Sigmoid colon (tissue), 7 donors: ENCODE results near the gene MRPS12. TPM values are rescaled to one million over a fixed set of nuclear protein-coding genes. Genes with fewer than 3 reads are reported as not detected.
"Not testable (repeated sequence)": the region's sequence is repeated elsewhere in the genome, so short reads cannot be mapped to it uniquely, and the experiment has no call there.

Experiments
- DNase-seq: peaks from one replicate; pipeline ENCODE4 v3.0.0-alpha.2; 2019
- H3K27ac ChIP-seq, 4 donors: fragments of 200-600 bp; sonication (generic); one replicate each; pipeline ENCODE4 v1.5.1; 2016 to 2019; ENCODE audit warnings: mild to moderate bottlenecking in 1 of 4
- H3K27me3 ChIP-seq, 3 donors: fragments of 200-600 bp; sonication (generic); one replicate each; pipeline ENCODE4 v1.5.1; 2019; ENCODE audit warnings: mild to moderate bottlenecking in 1 of 3
- H3K36me3 ChIP-seq, 4 donors: fragments of 200-600 bp; sonication (generic); one replicate each; pipeline ENCODE4 v1.5.1; 2016 to 2019
- H3K4me1 ChIP-seq, 4 donors: fragments of 200-600 bp; sonication (generic); one replicate each; pipeline ENCODE4 v1.5.1; 2017 to 2019
- H3K4me3 ChIP-seq, 4 donors: fragments of 200-600 bp; sonication (generic); one replicate each; pipeline ENCODE4 v1.5.1; 2017 to 2019; ENCODE audit warnings: mild to moderate bottlenecking in 2 of 4, moderate library complexity in 1 of 4
- H3K9me3 ChIP-seq, 4 donors: fragments of 200-600 bp in 3 of 4; sonication (generic) in 3 of 4; one replicate each; pipeline versions ENCODE4 v1.5.1 to v1.6.1; 2013 to 2019
- EP300 ChIP-seq, 4 donors: sonication (generic); formaldehyde crosslinking; IDR thresholded peaks; one replicate each; pipeline ENCODE4 v1.6.1; 2017; ENCODE audit warnings: antibody characterized with exemption in 4 of 4
- POLR2A ChIP-seq, 2 donors: fragments of 450-650 bp; IDR thresholded peaks; one replicate each; pipeline ENCODE4 v1.6.1; 2016; ENCODE audit warnings: antibody characterized with exemption in 2 of 2, mild to moderate bottlenecking in 2 of 2, moderate library complexity in 2 of 2
- POLR2AphosphoS5 ChIP-seq, 4 donors: sonication (generic); formaldehyde crosslinking; IDR thresholded peaks; one replicate each; pipeline ENCODE4 v1.6.1; 2017; ENCODE audit warnings: antibody characterized with exemption in 4 of 4
- WGBS, 2 donors: extraction: QIAGEN DNeasy Blood & Tissue Kit; methylation state at CpG; one replicate each; pipeline ENCODE4 v1.1.7; 2013; 5-methylcytosine and 5-hydroxymethylcytosine counted together
- intact Hi-C: fragments of 100-400 bp; cut with DNase I; formaldehyde crosslinking; loops from one replicate; pipeline ENCODE4 v1.15.1; 2023
- polyA plus RNA-seq, 3 donors: library from polyadenylated mRNA; stranded (reverse); fragments of 200-250 nt; gene quantifications; one replicate each; pipeline ENCODE4 v1.2.3, GENCODE V29; 2013
- total RNA-seq, 4 donors: library from RNA; depleted of rRNA; stranded (reverse); fragments of >200 nt; gene quantifications; one replicate each; pipeline ENCODE4 v1.1.0, GENCODE V29; 2016
- TF ChIP-seq, protein P1 (sequence below), 4 experiments: fragments of 450-650 bp in 3 of 4; fragments of 200-600 bp in 1 of 4; IDR thresholded peaks; one replicate each; pipeline ENCODE4 v1.5.1; 2016 to 2019; ENCODE audit warnings: antibody characterized with exemption in 4 of 4, mild to moderate bottlenecking in 3 of 4, moderate library complexity in 2 of 4
- donor health status: healthy with polysubstance abuse.
- donor health status: Bipolar disorder and iron deficiency.
- donor health status: healthy.

The MRPS12 gene
- total and polyA plus RNA-seq, 7 donors: 25.0 to 74.4 (median 30.7) TPM

- WGBS, 2 donors: 85 to 88% methylated on average over 2 of the region's 2 CpGs
- peaks cover 0 to 10% (median 2%) of the 10 kb centered on the region in 4 donors for H3K4me1 ChIP-seq
- intact Hi-C loops: no loop called here
These were observed 27.6 kb downstream of the MRPS12 start for GRCh38 chr19:38958301-38958700.

GRCh38 chr19:38959618-38960017, 28.9 kb downstream of the MRPS12 start:
- WGBS, 2 donors: 69 to 87% methylated on average over 5 of the region's 5 CpGs
- H3K27me3 ChIP-seq: no peaks in the 10 kb centered on the region
- peaks cover 0 to 13% (median 0%) of the 10 kb centered on the region in 4 donors for H3K36me3 ChIP-seq
- no peak overlapping the region for H3K4me3 ChIP-seq
- no peak for DNase-seq
- H3K4me1 ChIP-seq: peaks cover 0 to 10% (median 2%) of the 10 kb centered on the region in 4 donors
- no peak overlapping the region for H3K27ac ChIP-seq
- TF ChIP-seq POLR2AphosphoS5 (IDR thresholded peaks at IDR 0.05) (no peak), EP300 (IDR thresholded peaks at IDR 0.05) (no peak), POLR2A (IDR thresholded peaks at IDR 0.05) (no peak)
- TF ChIP-seq, protein P1, sequence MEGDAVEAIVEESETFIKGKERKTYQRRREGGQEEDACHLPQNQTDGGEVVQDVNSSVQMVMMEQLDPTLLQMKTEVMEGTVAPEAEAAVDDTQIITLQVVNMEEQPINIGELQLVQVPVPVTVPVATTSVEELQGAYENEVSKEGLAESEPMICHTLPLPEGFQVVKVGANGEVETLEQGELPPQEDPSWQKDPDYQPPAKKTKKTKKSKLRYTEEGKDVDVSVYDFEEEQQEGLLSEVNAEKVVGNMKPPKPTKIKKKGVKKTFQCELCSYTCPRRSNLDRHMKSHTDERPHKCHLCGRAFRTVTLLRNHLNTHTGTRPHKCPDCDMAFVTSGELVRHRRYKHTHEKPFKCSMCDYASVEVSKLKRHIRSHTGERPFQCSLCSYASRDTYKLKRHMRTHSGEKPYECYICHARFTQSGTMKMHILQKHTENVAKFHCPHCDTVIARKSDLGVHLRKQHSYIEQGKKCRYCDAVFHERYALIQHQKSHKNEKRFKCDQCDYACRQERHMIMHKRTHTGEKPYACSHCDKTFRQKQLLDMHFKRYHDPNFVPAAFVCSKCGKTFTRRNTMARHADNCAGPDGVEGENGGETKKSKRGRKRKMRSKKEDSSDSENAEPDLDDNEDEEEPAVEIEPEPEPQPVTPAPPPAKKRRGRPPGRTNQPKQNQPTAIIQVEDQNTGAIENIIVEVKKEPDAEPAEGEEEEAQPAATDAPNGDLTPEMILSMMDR (IDR thresholded peaks at IDR 0.05): no peak
- intact Hi-C loops: loop anchor here (5.0 kb wide), 1 partner anchor 73 kb away; the partner anchor contains the start of gene FBXO27
- no peaks in the 10 kb centered on the region for H3K9me3 ChIP-seq

More at GRCh38 chr19:38958301-38958700, 27.6 kb downstream of the MRPS12 start:
- Histone ChIP-seq H3K9me3 (no peaks in the 10 kb centered on the region), H3K27ac (no peak overlapping the region), H3K36me3 (peaks cover 0 to 13% (median 0%) of the 10 kb centered on the region in 4 donors), H3K4me3 (no peak overlapping the region), H3K27me3 (no peaks in the 10 kb centered on the region)
- TF ChIP-seq EP300 (IDR thresholded peaks at IDR 0.05) (no peak), POLR2AphosphoS5 (IDR thresholded peaks at IDR 0.05) (no peak), POLR2A (IDR thresholded peaks at IDR 0.05) (no peak)
- TF ChIP-seq, protein P1 (IDR thresholded peaks at IDR 0.05): no peak
- DNase-seq: no peak

- WGBS, 2 donors: 76 to 93% methylated on average over 2 of the region's 2 CpGs
- H3K9me3 ChIP-seq: no peaks in the 10 kb centered on the region
- H3K36me3 ChIP-seq: peaks cover 0 to 12% (median 3%) of the 10 kb centered on the region in 4 donors
- peaks cover 0 to 10% (median 2%) of the 10 kb centered on the region in 4 donors for H3K4me1 ChIP-seq
- DNase-seq: no peak
- no peak overlapping the region for H3K27ac ChIP-seq
- intact Hi-C loops: loop anchor here (5.0 kb wide), 1 partner anchor 68 kb away; the partner anchor contains the start of gene FBXO27
- TF ChIP-seq POLR2A (IDR thresholded peaks at IDR 0.05) (no peak), EP300 (IDR thresholded peaks at IDR 0.05) (no peak), POLR2AphosphoS5 (IDR thresholded peaks at IDR 0.05) (no peak)
- TF ChIP-seq, protein P1 (IDR thresholded peaks at IDR 0.05): no peak
- H3K4me3 ChIP-seq: no peak overlapping the region
- H3K27me3 ChIP-seq: no peaks in the 10 kb centered on the region
These were observed 34.0 kb downstream of the MRPS12 start for GRCh38 chr19:38964738-38965137.

- 91 to 96% methylated on average over 5 of the region's 5 CpGs for WGBS, 2 donors
- H3K27ac ChIP-seq, intact Hi-C loops, H3K27me3 ChIP-seq, H3K4me3 ChIP-seq, DNase-seq, H3K4me1 ChIP-seq, H3K9me3 ChIP-seq: not testable (repeated sequence)
- peaks cover 0 to 12% (median 3%) of the 10 kb centered on the region in 4 donors for H3K36me3 ChIP-seq
These were observed 35.4 kb downstream of the MRPS12 start for GRCh38 chr19:38966149-38966548.

- no peak overlapping the region for H3K4me3 ChIP-seq
- DNase-seq: no peak
- H3K9me3 ChIP-seq: no peaks in the 10 kb centered on the region
- H3K27me3 ChIP-seq: no peaks in the 10 kb centered on the region
- WGBS, 2 donors: 77 to 86% methylated on average over 12 of the region's 12 CpGs
- H3K4me1 ChIP-seq: peaks cover 0 to 13% (median 11%) of the 10 kb centered on the region in 4 donors
- TF ChIP-seq EP300 (IDR thresholded peaks at IDR 0.05) (no peak), POLR2AphosphoS5 (IDR thresholded peaks at IDR 0.05) (no peak), POLR2A (IDR thresholded peaks at IDR 0.05) (no peak)
- TF ChIP-seq, protein P1 (IDR thresholded peaks at IDR 0.05): no peak
- intact Hi-C loops: no loop called here
- H3K27ac ChIP-seq: no peak overlapping the region
- peaks cover 0 to 7% (median 3%) of the 10 kb centered on the region in 4 donors for H3K36me3 ChIP-seq
These were observed 40.2 kb downstream of the MRPS12 start for GRCh38 chr19:38970664-38971532.
